ENCODE data around the gene FHOD3. TPM values are rescaled to one million over a fixed set of nuclear protein-coding genes. Genes with fewer than 3 reads are reported as not detected.
"Not testable (repeated sequence)": the region's sequence is repeated elsewhere in the genome, so short reads cannot be mapped to it uniquely, and the experiment has no call there.

The FHOD3 gene
- total and polyA plus RNA-seq, 4 donors: 6.2 to 42.0 (median 20.4) TPM

GRCh38 chr18:36761186-36761698 is 463.7 kb downstream of the FHOD3 start:
- H3K9me3 ChIP-seq (ENCODE audit: control insufficient read depth, low read length): peaks cover 2% of the 10 kb centered on the region
- DNase-seq (no peak), ATAC-seq (ENCODE audit: low FRiP score) (no peak)
- WGBS, 2 donors: 94 to 96% methylated on average over 12 of the region's 12 CpGs
- H3K27ac ChIP-seq (ENCODE audit: low read depth in 1 of 2, low read length in 2 of 2): no peak overlapping the region
- no peak overlapping the region for H3K4me3 ChIP-seq (ENCODE audit: low read length in 2 of 2)
- peaks cover 0 to 1% of the 10 kb centered on the region in 2 donors for H3K27me3 ChIP-seq (ENCODE audit: control insufficient read depth in 1 of 2, insufficient read depth in 2 of 2, low read length in 1 of 2)
- no peaks in the 10 kb centered on the region for H3K4me1 ChIP-seq (ENCODE audit: control insufficient read depth in 1 of 2, insufficient read depth in 2 of 2, low read length in 2 of 2)
- H3K36me3 ChIP-seq (ENCODE audit: control insufficient read depth in 1 of 2, insufficient read depth in 2 of 2, low read length in 1 of 2): peaks cover 0 to 5% of the 10 kb centered on the region in 2 donors
- intact Hi-C loops (cut with DNase I): no loop called here

GRCh38 chr18:36762074-36762473 is 464.6 kb downstream of the FHOD3 start:
- H3K36me3 ChIP-seq (ENCODE audit: control insufficient read depth in 1 of 2, insufficient read depth in 2 of 2, low read length in 1 of 2): peaks cover 0 to 5% of the 10 kb centered on the region in 2 donors
- no peak overlapping the region for H3K4me3 ChIP-seq (ENCODE audit: low read length in 2 of 2)
- intact Hi-C loops (cut with DNase I): no loop called here
- no peaks in the 10 kb centered on the region for H3K4me1 ChIP-seq (ENCODE audit: control insufficient read depth in 1 of 2, insufficient read depth in 2 of 2, low read length in 2 of 2)
- 74 to 82% methylated on average over 2 of the region's 2 CpGs for WGBS, 2 donors
- DNase-seq (no peak), ATAC-seq (ENCODE audit: low FRiP score) (no peak)
- peaks cover 0 to 1% of the 10 kb centered on the region in 2 donors for H3K27me3 ChIP-seq (ENCODE audit: control insufficient read depth in 1 of 2, insufficient read depth in 2 of 2, low read length in 1 of 2)
- H3K27ac ChIP-seq (ENCODE audit: low read depth in 1 of 2, low read length in 2 of 2): no peak overlapping the region
- H3K9me3 ChIP-seq (ENCODE audit: control insufficient read depth, low read length): peaks cover 2% of the 10 kb centered on the region

- H3K36me3 ChIP-seq (ENCODE audit: control insufficient read depth in 1 of 2, insufficient read depth in 2 of 2, low read length in 1 of 2); H3K27ac ChIP-seq (ENCODE audit: low read depth in 1 of 2, low read length in 2 of 2); H3K9me3 ChIP-seq (ENCODE audit: control insufficient read depth, low read length); intact Hi-C loops (cut with DNase I); H3K27me3 ChIP-seq (ENCODE audit: control insufficient read depth in 1 of 2, insufficient read depth in 2 of 2, low read length in 1 of 2); H3K4me3 ChIP-seq (ENCODE audit: low read length in 2 of 2); ATAC-seq (ENCODE audit: low FRiP score); H3K4me1 ChIP-seq (ENCODE audit: control insufficient read depth in 1 of 2, insufficient read depth in 2 of 2, low read length in 2 of 2); DNase-seq: not testable (repeated sequence)
- WGBS, 2 donors: 94 to 96% methylated on average over 23 to 25 of the region's 26 CpGs
Measured at GRCh38 chr18:36762965-36763364, 465.5 kb downstream of the FHOD3 start.

GRCh38 chr18:36766836-36767235 is 469.3 kb downstream of the FHOD3 start:
- no peak overlapping the region for H3K27ac ChIP-seq (ENCODE audit: low read depth in 1 of 2, low read length in 2 of 2)
- intact Hi-C loops (cut with DNase I): no loop called here

GRCh38 chr18:36769172-36769571 is 471.7 kb downstream of the FHOD3 start:
- Histone ChIP-seq H3K27ac (ENCODE audit: low read depth in 1 of 2, low read length in 2 of 2) (no peak overlapping the region), H3K27me3 (ENCODE audit: control insufficient read depth in 1 of 2, insufficient read depth in 2 of 2, low read length in 1 of 2) (peaks cover 0 to 1% of the 10 kb centered on the region in 2 donors), H3K36me3 (ENCODE audit: control insufficient read depth in 1 of 2, insufficient read depth in 2 of 2, low read length in 1 of 2) (no peaks in the 10 kb centered on the region), H3K4me1 (ENCODE audit: control insufficient read depth in 1 of 2, insufficient read depth in 2 of 2, low read length in 2 of 2) (no peaks in the 10 kb centered on the region), H3K4me3 (ENCODE audit: low read length in 2 of 2) (no peak overlapping the region), H3K9me3 (ENCODE audit: control insufficient read depth, low read length) (peaks cover 2% of the 10 kb centered on the region)
- DNase-seq (no peak), ATAC-seq (ENCODE audit: low FRiP score) (no peak)
- intact Hi-C loops (cut with DNase I): no loop called here
- WGBS, 2 donors: 95 to 97% methylated on average over 10 of the region's 10 CpGs

More at GRCh38 chr18:36766836-36767235, 469.3 kb downstream of the FHOD3 start:
- peaks cover 2% of the 10 kb centered on the region for H3K9me3 ChIP-seq (ENCODE audit: control insufficient read depth, low read length)
- WGBS, 2 donors: 28 to 29% methylated on average over 3 of the region's 3 CpGs
- no peak for DNase-seq
- no peaks in the 10 kb centered on the region for H3K4me1 ChIP-seq (ENCODE audit: control insufficient read depth in 1 of 2, insufficient read depth in 2 of 2, low read length in 2 of 2)
- H3K36me3 ChIP-seq (ENCODE audit: control insufficient read depth in 1 of 2, insufficient read depth in 2 of 2, low read length in 1 of 2): peaks cover 0 to 2% of the 10 kb centered on the region in 2 donors
- no peak overlapping the region for H3K4me3 ChIP-seq (ENCODE audit: low read length in 2 of 2)
- no peak for ATAC-seq (ENCODE audit: low FRiP score)
- H3K27me3 ChIP-seq (ENCODE audit: control insufficient read depth in 1 of 2, insufficient read depth in 2 of 2, low read length in 1 of 2): peaks cover 0 to 1% of the 10 kb centered on the region in 2 donors

GRCh38 chr18:36769611-36770314 is 472.2 kb downstream of the FHOD3 start:
- intact Hi-C loops (cut with DNase I): loop anchor here (2.0 to 5.0 kb wide), 2 partner anchors 38 to 39 kb away; no protein-coding TSS in a partner anchor
- H3K27me3 ChIP-seq (ENCODE audit: control insufficient read depth in 1 of 2, insufficient read depth in 2 of 2, low read length in 1 of 2): no peaks in the 10 kb centered on the region
- DNase-seq (no peak), ATAC-seq (ENCODE audit: low FRiP score) (no peak)
- no peaks in the 10 kb centered on the region for H3K36me3 ChIP-seq (ENCODE audit: control insufficient read depth in 1 of 2, insufficient read depth in 2 of 2, low read length in 1 of 2)
- no peaks in the 10 kb centered on the region for H3K9me3 ChIP-seq (ENCODE audit: control insufficient read depth, low read length)
- no peak overlapping the region for H3K4me3 ChIP-seq (ENCODE audit: low read length in 2 of 2)
- 81 to 84% methylated on average over 6 of the region's 6 CpGs for WGBS, 2 donors
- no peak overlapping the region for H3K27ac ChIP-seq (ENCODE audit: low read depth in 1 of 2, low read length in 2 of 2)
- no peaks in the 10 kb centered on the region for H3K4me1 ChIP-seq (ENCODE audit: control insufficient read depth in 1 of 2, insufficient read depth in 2 of 2, low read length in 2 of 2)

- 75 to 80% methylated on average over 3 of the region's 3 CpGs for WGBS, 2 donors
- H3K27me3 ChIP-seq (ENCODE audit: control insufficient read depth in 1 of 2, insufficient read depth in 2 of 2, low read length in 1 of 2): no peaks in the 10 kb centered on the region
- H3K9me3 ChIP-seq (ENCODE audit: control insufficient read depth, low read length): no peaks in the 10 kb centered on the region
- ATAC-seq (ENCODE audit: low FRiP score) (no peak), DNase-seq (no peak)
- H3K27ac ChIP-seq (ENCODE audit: low read depth in 1 of 2, low read length in 2 of 2): no peak overlapping the region
- intact Hi-C loops (cut with DNase I): loop anchor here (2.0 to 5.0 kb wide), 2 partner anchors 37 to 38 kb away; no protein-coding TSS in a partner anchor
- no peaks in the 10 kb centered on the region for H3K4me1 ChIP-seq (ENCODE audit: control insufficient read depth in 1 of 2, insufficient read depth in 2 of 2, low read length in 2 of 2)
- no peak overlapping the region for H3K4me3 ChIP-seq (ENCODE audit: low read length in 2 of 2)
- H3K36me3 ChIP-seq (ENCODE audit: control insufficient read depth in 1 of 2, insufficient read depth in 2 of 2, low read length in 1 of 2): no peaks in the 10 kb centered on the region
Measured at GRCh38 chr18:36770315-36770946, 472.9 kb downstream of the FHOD3 start.

- H3K4me3 ChIP-seq (ENCODE audit: low read length in 2 of 2): no peak overlapping the region
- no peak for DNase-seq
- H3K4me1 ChIP-seq (ENCODE audit: control insufficient read depth in 1 of 2, insufficient read depth in 2 of 2, low read length in 2 of 2): no peaks in the 10 kb centered on the region
- 88 to 92% methylated on average over 4 of the region's 4 CpGs for WGBS, 2 donors
- H3K27ac ChIP-seq (ENCODE audit: low read depth in 1 of 2, low read length in 2 of 2): no peak overlapping the region
- intact Hi-C loops (cut with DNase I): loop anchor here (2.0 to 5.0 kb wide), 2 partner anchors 36 to 38 kb away; no protein-coding TSS in a partner anchor
- no peaks in the 10 kb centered on the region for H3K9me3 ChIP-seq (ENCODE audit: control insufficient read depth, low read length)
- H3K27me3 ChIP-seq (ENCODE audit: control insufficient read depth in 1 of 2, insufficient read depth in 2 of 2, low read length in 1 of 2): no peaks in the 10 kb centered on the region
- ATAC-seq (ENCODE audit: low FRiP score): no peak
- no peaks in the 10 kb centered on the region for H3K36me3 ChIP-seq (ENCODE audit: control insufficient read depth in 1 of 2, insufficient read depth in 2 of 2, low read length in 1 of 2)
Measured at GRCh38 chr18:36771245-36771644, 473.7 kb downstream of the FHOD3 start.
